SK-N-SH (cell line): ENCODE data around the gene ERVMER34-1. TPM values are rescaled to one million over a fixed set of nuclear protein-coding genes. Genes with fewer than 3 reads are reported as not detected.

ENCODE experiments used
- CTCF ChIA-PET: fragments of 300-600, 350-600 bp; formaldehyde crosslinking; extraction: SDS; loops from one replicate; lab custom pipeline; 2021; lab: Yijun Ruan, JAX
- POLR2A ChIA-PET: fragments of 350-600 bp; sonication (Branson Sonifier 250); formaldehyde crosslinking; extraction: SDS; loops from one replicate; lab custom pipeline; 2020; ENCODE audit warnings: antibody characterized with exemption, inconsistent platforms; lab: Yijun Ruan, JAX
- DNase-seq: peaks from one replicate; pipeline ENCODE4 v3.0.0; 2012
- H2AFZ ChIP-seq: fragments of 200-600 bp; sonication (generic); 2 replicates; pipeline ENCODE4 v1.8.1; 2016; ENCODE audit warnings: antibody characterized with exemption, mild to moderate bottlenecking, low read depth
- H3F3A ChIP-seq: fragments of 200-600 bp; sonication (generic); replicated peaks from 2 replicates; pipeline ENCODE3; 2016; ENCODE audit warnings: antibody characterized with exemption, mild to moderate bottlenecking; ENCODE audit not compliant: insufficient read depth
- H3K27ac ChIP-seq, 2 experiments: fragments of 200-500 bp in 1 of 2; fragments of 200-600 bp in 1 of 2; sonication (Bioruptor generic) in 1 of 2; sonication (generic), shearing (Covaris generic) in 1 of 2; 2 replicates each; pipeline versions ENCODE4 v1.5.1 to v1.6.1; 2014 to 2016; ENCODE audit warnings: low read depth in 2 of 2, inconsistent platforms in 1 of 2, low read length in 1 of 2, mild to moderate bottlenecking in 1 of 2, mixed read lengths in 1 of 2
- H3K27me3 ChIP-seq: fragments of 200-600 bp; sonication (generic), shearing (Covaris generic); 2 replicates; pipeline ENCODE4 v1.6.1; 2016; ENCODE audit warnings: mixed run types; ENCODE audit not compliant: insufficient read depth
- H3K36me3 ChIP-seq, 2 experiments: fragments of 200-500 bp in 1 of 2; fragments of 200-600 bp in 1 of 2; sonication (Bioruptor generic) in 1 of 2; sonication (generic) in 1 of 2; replicated peaks in 1 of 2; 2 replicates each; pipeline versions ENCODE3 to v1.5.1; 2014 to 2016; ENCODE audit warnings: low read length in 1 of 2, mild to moderate bottlenecking in 1 of 2; ENCODE audit not compliant: insufficient read depth in 2 of 2, control insufficient read depth in 1 of 2
- H3K4me1 ChIP-seq, 2 experiments: fragments of 200-500 bp in 1 of 2; fragments of 200-600 bp in 1 of 2; sonication (Bioruptor generic) in 1 of 2; sonication (generic), shearing (Covaris generic) in 1 of 2; 2 replicates each; pipeline versions ENCODE4 v1.5.1 to v1.6.1; 2014 to 2016; ENCODE audit warnings: low read depth in 1 of 2, low read length in 1 of 2, mixed run types in 1 of 2; ENCODE audit not compliant: insufficient read depth in 2 of 2, control insufficient read depth in 1 of 2
- H3K4me2 ChIP-seq: fragments of 200-600 bp; sonication (generic), shearing (Covaris generic); 2 replicates; pipeline ENCODE4 v1.6.1; 2017; ENCODE audit warnings: mixed run types
- H3K4me3 ChIP-seq, 2 experiments: fragments of 200-500 bp in 1 of 2; fragments of 200-600 bp in 1 of 2; sonication (Bioruptor generic) in 1 of 2; sonication (generic), shearing (Covaris generic) in 1 of 2; 2 replicates each; pipeline versions ENCODE4 v1.5.1 to v1.8.1; 2014 to 2016; ENCODE audit warnings: low read depth in 2 of 2, inconsistent platforms in 1 of 2, low read length in 1 of 2, mild to moderate bottlenecking in 1 of 2, mixed read lengths in 1 of 2, moderate library complexity in 1 of 2
- H3K79me2 ChIP-seq: fragments of 200-600 bp; sonication (generic); 2 replicates; pipeline ENCODE4 v1.8.1; 2017; ENCODE audit warnings: mild to moderate bottlenecking; ENCODE audit not compliant: insufficient read depth
- H3K9ac ChIP-seq: fragments of 200-600 bp; sonication (generic); 2 replicates; pipeline ENCODE4 v1.6.1; 2017; ENCODE audit warnings: mixed run types
- H3K9me2 ChIP-seq: fragments of 200-600 bp; sonication (generic); 2 replicates; pipeline ENCODE4 v1.6.1; 2017; ENCODE audit warnings: mixed run types
- H3K9me3 ChIP-seq: fragments of 200-600 bp; sonication (generic); 2 replicates; pipeline ENCODE4 v1.6.1; 2017; ENCODE audit warnings: mixed run types, mild to moderate bottlenecking, moderate library complexity
- H4K20me1 ChIP-seq: fragments of 200-600 bp; sonication (generic); 2 replicates; pipeline ENCODE4 v1.6.1; 2017; ENCODE audit warnings: mild to moderate bottlenecking, mixed run types; ENCODE audit not compliant: insufficient read depth
- CHD2 ChIP-seq: fragments of 150-350 bp; IDR thresholded peaks from 2 replicates; pipeline ENCODE4 v1.6.1; 2018; ENCODE audit warnings: low read length; ENCODE audit not compliant: partially characterized antibody
- ELF1 ChIP-seq: IDR thresholded peaks from 2 replicates; pipeline ENCODE4 v1.4.0; 2012
- FOSL2 ChIP-seq: IDR thresholded peaks from 2 replicates; pipeline ENCODE4 v1.4.0; 2012; ENCODE audit warnings: low read depth, mild to moderate bottlenecking, moderate library complexity, borderline replicate concordance
- JUND ChIP-seq: IDR thresholded peaks from 2 replicates; pipeline ENCODE4 v1.4.0; 2012
- MEF2A ChIP-seq: IDR thresholded peaks from 2 replicates; pipeline ENCODE4 v1.4.0; 2012; ENCODE audit warnings: low read depth, borderline replicate concordance
- PBX3 ChIP-seq: IDR thresholded peaks from 2 replicates; pipeline ENCODE4; 2012
- POLR2AphosphoS5 ChIP-seq: IDR thresholded peaks from 2 replicates; pipeline ENCODE4 v1.6.1; 2012; ENCODE audit warnings: low read depth, low read length
- RCOR1 ChIP-seq: fragments of 150-350 bp; IDR thresholded peaks from 2 replicates; pipeline ENCODE4 v1.6.1; 2017; ENCODE audit warnings: antibody characterized with exemption, low read length
- SMC3 ChIP-seq: IDR thresholded peaks from 2 replicates; pipeline ENCODE4 v1.6.1; 2012; ENCODE audit warnings: low read depth, low read length, improper control_type of control experiment
- TAF1 ChIP-seq: IDR thresholded peaks from 2 replicates; pipeline ENCODE4 v1.6.1; 2012; ENCODE audit warnings: low read depth, mild to moderate bottlenecking, low read length, moderate library complexity, borderline replicate concordance
- TCF12 ChIP-seq: IDR thresholded peaks from 2 replicates; pipeline ENCODE4 v1.4.0; 2012
- USF1 ChIP-seq: IDR thresholded peaks from 2 replicates; pipeline ENCODE4 v1.4.0; 2012; ENCODE audit warnings: low read depth, borderline replicate concordance
- YY1 ChIP-seq: IDR thresholded peaks from 2 replicates; pipeline ENCODE4 v1.4.0; 2012; ENCODE audit warnings: low read depth, mild to moderate bottlenecking
- ZBTB33 ChIP-seq: IDR thresholded peaks from 2 replicates; pipeline ENCODE4 v1.4.0; 2012; ENCODE audit warnings: low read depth, borderline replicate concordance
- WGBS: methylation state at CpG from one replicate; pipeline ENCODE4 v1.1.6; 2017; ENCODE audit warnings: low lambda C conversion rate; 5-methylcytosine and 5-hydroxymethylcytosine counted together
- polyA plus RNA-seq, 3 experiments: library from polyadenylated mRNA; depleted of rRNA; stranded (reverse); fragments of >200 nt; gene quantifications; 2 replicates each; pipeline ENCODE4 v1.2.3, GENCODE V29; 2012

The ERVMER34-1 gene
- polyA plus RNA-seq, 1 of the 3 experiments (the other 2 are of a cell fraction), result 0.05 TPM

GRCh38 chr4:52704133-52704532, 47.1 kb downstream of the ERVMER34-1 start:
- 29% methylated on average over 1 of the region's 1 CpG for WGBS
- TF ChIP-seq SMC3 (no peak), YY1 (no peak), RCOR1 (no peak), CHD2 (no peak), TAF1 (no peak), TCF12 (no peak), PBX3 (no peak), ELF1 (no peak), POLR2AphosphoS5 (no peak), MEF2A (no peak), ZBTB33 (no peak), USF1 (no peak)

GRCh38 chr4:52701207-52701606, 50.0 kb downstream of the ERVMER34-1 start:
- no peak for DNase-seq
- TF ChIP-seq JUND (no peak), MEF2A (no peak), FOSL2 (no peak)
- no peak overlapping the region for H2AFZ ChIP-seq
- H4K20me1 ChIP-seq, result no peaks in the 10 kb centered on the region
- no peak overlapping the region for H3K4me3 ChIP-seq
- H3K9me2 ChIP-seq, result no peaks in the 10 kb centered on the region
- no peaks in the 10 kb centered on the region; a peak in 1 of 4 replicates for H3K4me1 ChIP-seq
- H3K27me3 ChIP-seq, result no peaks in the 10 kb centered on the region; the same call in 1 of the 2 replicates
- ChIA-PET CTCF (interaction anchor here (1.2 to 1.7 kb wide), 3 partner anchors 16 to 325 kb away, joined by 3 to 4 read pairs (median 4); no protein-coding TSS in a partner anchor), POLR2A (no interaction called here)
- no peak overlapping the region for H3K4me2 ChIP-seq
- no peaks in the 10 kb centered on the region for H3K36me3 ChIP-seq
- peaks cover 3% of the 10 kb centered on the region for H3F3A ChIP-seq
- H3K27ac ChIP-seq, result no peak overlapping the region
- H3K9ac ChIP-seq, result no peak overlapping the region
- WGBS, result 83% methylated on average over 3 of the region's 3 CpGs
- no peaks in the 10 kb centered on the region for H3K9me3 ChIP-seq
- H3K79me2 ChIP-seq, result no peaks in the 10 kb centered on the region

More at GRCh38 chr4:52704133-52704532, 47.1 kb downstream of the ERVMER34-1 start:
- H4K20me1 ChIP-seq, result no peaks in the 10 kb centered on the region
- no peak overlapping the region for H2AFZ ChIP-seq
- no peak for DNase-seq
- H3K4me2 ChIP-seq, result no peak overlapping the region
- no peak overlapping the region for H3K27ac ChIP-seq
- H3K36me3 ChIP-seq, result no peaks in the 10 kb centered on the region
- no peaks in the 10 kb centered on the region for H3F3A ChIP-seq
- POLR2A ChIA-PET, result interaction anchor here (1.0 kb wide), 1 partner anchor 8 kb away, joined by 3 read pairs; no protein-coding TSS in a partner anchor
- H3K9me3 ChIP-seq, result no peaks in the 10 kb centered on the region
- no peak overlapping the region for H3K9ac ChIP-seq
- no peak overlapping the region for H3K4me3 ChIP-seq
- no peaks in the 10 kb centered on the region for H3K79me2 ChIP-seq
- no peaks in the 10 kb centered on the region; the same call in 1 of the 2 replicates for H3K27me3 ChIP-seq
- CTCF ChIA-PET, result interaction anchor here (0.7 to 1.7 kb wide), 3 partner anchors 9 to 33 kb away, joined by 3 to 4 read pairs (median 3); no protein-coding TSS in a partner anchor
- H3K4me1 ChIP-seq, result no peaks in the 10 kb centered on the region; a peak in 1 of 4 replicates
- no peaks in the 10 kb centered on the region for H3K9me2 ChIP-seq
